DOHH2 (cell line): ENCODE measurements around the gene MEOX1.

Source experiments
- H3F3A ChIP-seq: fragments of 200-600 bp; sonication (generic), shearing (Covaris generic); 2 replicates; pipeline ENCODE4 v1.6.0; 2016; ENCODE audit warnings: antibody characterized with exemption, mild to moderate bottlenecking; ENCODE audit not compliant: control insufficient read depth, insufficient read depth
- H3K27ac ChIP-seq: fragments of 200-600 bp; sonication (generic); 2 replicates; pipeline ENCODE4 v1.5.1; 2014; ENCODE audit warnings: low read depth, mild to moderate bottlenecking, low read length, moderate library complexity
- H3K27me3 ChIP-seq: fragments of 200-600 bp; sonication (generic); 2 replicates; pipeline ENCODE4 v1.6.1; 2014; ENCODE audit warnings: mild to moderate bottlenecking, low read length, mixed read lengths; ENCODE audit not compliant: control insufficient read depth
- H3K36me3 ChIP-seq: fragments of 200-600 bp; sonication (generic); 2 replicates; pipeline ENCODE4 v1.6.1; 2014; ENCODE audit warnings: mild to moderate bottlenecking, low read length, moderate library complexity, mixed read lengths; ENCODE audit not compliant: control insufficient read depth
- H3K4me1 ChIP-seq: fragments of 200-600 bp; sonication (generic); 2 replicates; pipeline ENCODE4 v1.6.1; 2014; ENCODE audit warnings: mild to moderate bottlenecking, low read length, mixed read lengths; ENCODE audit not compliant: control insufficient read depth
- H3K4me2 ChIP-seq: fragments of 200-600 bp; sonication (generic); 2 replicates; pipeline ENCODE4 v1.6.0; 2014; ENCODE audit warnings: mild to moderate bottlenecking, low read length, moderate library complexity
- H3K4me3 ChIP-seq: fragments of 200-600 bp; sonication (generic); 2 replicates; pipeline ENCODE4 v1.5.1; 2014; ENCODE audit warnings: mild to moderate bottlenecking, low read length, mixed read lengths
- H3K79me2 ChIP-seq: fragments of 200-600 bp; sonication (generic); 2 replicates; pipeline ENCODE4 v1.6.1; 2014; ENCODE audit warnings: mild to moderate bottlenecking, low read length, mixed read lengths; ENCODE audit not compliant: control insufficient read depth
- H3K9me2 ChIP-seq: fragments of 200-600 bp; sonication (generic); replicated peaks from 2 replicates; pipeline ENCODE4 v1.6.1; 2014; ENCODE audit warnings: mild to moderate bottlenecking, low read length, mixed read lengths; ENCODE audit not compliant: control insufficient read depth
- H3K9me3 ChIP-seq: fragments of 200-600 bp; sonication (generic); 2 replicates; pipeline ENCODE4 v1.6.1; 2014; ENCODE audit warnings: antibody characterized with exemption, low read length, mixed read lengths; ENCODE audit not compliant: control insufficient read depth, insufficient read depth
- H4K20me1 ChIP-seq: fragments of 200-600 bp; sonication (generic); 2 replicates; pipeline ENCODE4 v1.6.0; 2014; ENCODE audit warnings: low read depth, mild to moderate bottlenecking, antibody characterized with exemption, low read length, moderate library complexity; ENCODE audit not compliant: control insufficient read depth, insufficient read depth
- EZH2phosphoT487 ChIP-seq: fragments of 200-600 bp; sonication (generic); IDR thresholded peaks from 2 replicates; pipeline ENCODE4 v1.6.1; 2017; ENCODE audit warnings: borderline replicate concordance, mild to moderate bottlenecking, antibody characterized with exemption, low read length, moderate library complexity, mixed read lengths
- TF ChIP-seq, protein P1 (sequence below): fragments of 200-600 bp; sonication (generic); IDR thresholded peaks from one replicate; pipeline ENCODE4 v1.5.1; 2014; ENCODE audit warnings: antibody characterized with exemption, mild to moderate bottlenecking, low read depth, low read length; ENCODE audit not compliant: poor library complexity, severe bottlenecking

MEOX1 gene

DNA sequence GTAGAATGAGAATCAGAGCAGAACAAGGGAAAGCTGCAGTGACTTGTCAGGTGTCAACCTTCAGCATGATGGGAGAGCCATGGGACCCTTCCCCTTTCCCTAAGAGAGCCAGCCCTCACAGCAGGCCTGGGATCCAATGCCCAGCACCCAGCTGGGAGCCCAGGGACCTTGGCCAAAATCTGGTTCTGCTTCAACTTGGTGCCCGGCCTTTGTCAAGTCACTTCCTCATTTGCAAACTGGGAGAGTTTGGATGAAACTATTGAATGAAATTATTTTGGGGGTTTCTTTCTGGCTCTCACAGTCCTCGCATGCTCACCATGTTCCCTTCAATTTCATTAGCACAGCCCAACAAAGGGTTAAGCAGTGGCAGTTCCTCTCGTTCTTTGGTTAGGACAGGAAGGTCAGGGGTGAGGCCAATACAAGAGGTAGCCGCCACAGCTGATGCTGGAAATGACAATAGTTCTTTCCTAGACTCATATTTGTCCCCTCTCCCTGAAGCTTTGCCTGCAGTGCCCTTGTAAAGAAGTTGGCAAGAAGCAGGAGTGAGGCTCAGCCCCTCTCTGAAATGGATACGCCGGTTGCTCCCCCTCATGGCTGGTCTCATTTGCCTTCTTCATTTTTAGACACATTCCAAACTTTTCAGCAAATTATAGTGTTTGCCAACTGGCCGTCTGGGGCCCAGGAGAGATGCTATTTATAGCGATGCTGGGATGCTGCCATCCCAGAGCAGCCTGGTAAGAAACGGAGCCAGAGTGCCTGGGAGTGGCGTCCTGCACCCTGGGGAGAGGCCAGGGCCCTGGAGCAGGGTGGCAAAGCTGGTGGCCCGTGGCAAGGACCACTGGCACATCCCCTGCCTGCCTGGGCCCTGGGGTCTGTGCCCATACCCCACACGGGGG, 34.5 kb upstream of the MEOX1 start:
- TF ChIP-seq EZH2phosphoT487 = no peak
- TF ChIP-seq, protein P1, sequence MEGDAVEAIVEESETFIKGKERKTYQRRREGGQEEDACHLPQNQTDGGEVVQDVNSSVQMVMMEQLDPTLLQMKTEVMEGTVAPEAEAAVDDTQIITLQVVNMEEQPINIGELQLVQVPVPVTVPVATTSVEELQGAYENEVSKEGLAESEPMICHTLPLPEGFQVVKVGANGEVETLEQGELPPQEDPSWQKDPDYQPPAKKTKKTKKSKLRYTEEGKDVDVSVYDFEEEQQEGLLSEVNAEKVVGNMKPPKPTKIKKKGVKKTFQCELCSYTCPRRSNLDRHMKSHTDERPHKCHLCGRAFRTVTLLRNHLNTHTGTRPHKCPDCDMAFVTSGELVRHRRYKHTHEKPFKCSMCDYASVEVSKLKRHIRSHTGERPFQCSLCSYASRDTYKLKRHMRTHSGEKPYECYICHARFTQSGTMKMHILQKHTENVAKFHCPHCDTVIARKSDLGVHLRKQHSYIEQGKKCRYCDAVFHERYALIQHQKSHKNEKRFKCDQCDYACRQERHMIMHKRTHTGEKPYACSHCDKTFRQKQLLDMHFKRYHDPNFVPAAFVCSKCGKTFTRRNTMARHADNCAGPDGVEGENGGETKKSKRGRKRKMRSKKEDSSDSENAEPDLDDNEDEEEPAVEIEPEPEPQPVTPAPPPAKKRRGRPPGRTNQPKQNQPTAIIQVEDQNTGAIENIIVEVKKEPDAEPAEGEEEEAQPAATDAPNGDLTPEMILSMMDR = no peak
- Histone ChIP-seq H3K36me3 (no peaks in the 10 kb centered on the region), H4K20me1 (no peaks in the 10 kb centered on the region), H3K79me2 (no peaks in the 10 kb centered on the region), H3K9me2 (no peaks in the 10 kb centered on the region), H3K9me3 (no peaks in the 10 kb centered on the region), H3K4me1 (no peaks in the 10 kb centered on the region), H3F3A (no peaks in the 10 kb centered on the region), H3K27me3 (peaks cover 4% of the 10 kb centered on the region), H3K4me2 (no peak overlapping the region), H3K4me3 (no peak overlapping the region), H3K27ac (no peak overlapping the region)

DNA sequence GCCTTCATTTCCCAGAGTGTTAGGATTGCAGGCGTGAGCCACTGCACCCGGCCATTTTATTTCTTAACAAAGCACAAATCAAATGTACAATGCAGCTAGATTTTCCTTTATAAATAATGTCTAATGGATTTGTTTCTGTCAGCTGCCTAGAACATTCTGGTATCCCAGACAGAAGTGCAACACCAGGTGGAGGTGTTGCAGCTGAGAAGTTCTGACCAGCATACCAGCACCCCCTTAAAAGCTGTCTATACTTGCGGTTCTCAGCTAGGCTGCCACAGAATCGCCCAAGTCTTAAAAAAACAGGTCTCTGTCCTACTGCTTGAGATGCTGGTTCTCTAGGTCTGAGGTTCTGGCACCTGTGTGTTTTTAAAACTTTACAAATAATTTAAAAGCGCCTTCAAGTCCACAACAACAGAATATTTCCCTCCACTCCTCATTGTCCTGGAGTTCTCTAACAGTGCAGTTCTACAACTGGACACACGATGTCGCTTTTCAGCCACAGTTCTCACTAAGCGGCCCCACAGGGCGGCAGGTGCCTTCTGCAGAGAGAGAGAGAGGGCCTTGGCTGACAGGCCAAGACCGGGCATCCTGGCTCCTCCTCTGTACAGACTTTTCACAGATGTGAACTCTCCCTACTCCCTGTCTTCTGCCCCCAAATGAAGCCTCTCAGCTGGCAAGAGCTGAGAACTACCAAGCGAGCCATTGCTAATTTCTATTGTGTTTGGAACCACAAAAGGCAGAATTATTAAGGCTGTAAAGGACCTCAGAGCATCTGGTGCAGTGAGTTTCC, 32.6 kb upstream of the MEOX1 start:
- no peaks in the 10 kb centered on the region for H3K79me2 ChIP-seq
- H3F3A ChIP-seq = no peaks in the 10 kb centered on the region
- no peak overlapping the region for H3K4me2 ChIP-seq
- H3K27me3 ChIP-seq = peaks cover 4% of the 10 kb centered on the region
- no peak overlapping the region for H3K4me3 ChIP-seq
- no peaks in the 10 kb centered on the region for H3K9me2 ChIP-seq
- no peaks in the 10 kb centered on the region for H4K20me1 ChIP-seq
- no peak overlapping the region for H3K27ac ChIP-seq
- no peaks in the 10 kb centered on the region for H3K4me1 ChIP-seq
- no peaks in the 10 kb centered on the region for H3K9me3 ChIP-seq
- TF ChIP-seq EZH2phosphoT487 = no peak
- TF ChIP-seq, protein P1 = peak; percentile 88
- no peaks in the 10 kb centered on the region for H3K36me3 ChIP-seq

DNA sequence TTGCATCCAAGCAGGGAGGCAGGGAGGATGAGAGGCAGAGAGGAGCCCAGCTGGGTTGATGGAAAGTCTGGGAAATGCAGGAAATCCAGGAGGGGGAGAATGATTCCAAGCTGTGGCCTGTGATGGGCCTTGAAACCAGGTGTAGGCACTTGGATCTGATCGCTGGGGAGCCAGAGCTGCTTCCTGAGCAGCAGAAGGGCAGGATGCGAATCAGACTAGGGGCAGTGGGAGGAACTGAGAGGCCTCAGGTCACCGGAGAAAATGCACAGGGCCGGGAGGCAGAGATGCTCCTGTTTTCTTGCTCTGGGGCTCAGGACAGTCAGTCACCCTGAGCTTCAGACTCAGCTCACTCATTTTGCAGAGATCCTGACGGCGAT, 29.6 kb upstream of the MEOX1 start:
- Histone ChIP-seq H3F3A (no peaks in the 10 kb centered on the region), H3K27me3 (peaks cover 4% of the 10 kb centered on the region), H3K79me2 (no peaks in the 10 kb centered on the region), H3K9me3 (no peaks in the 10 kb centered on the region), H3K27ac (no peak overlapping the region), H3K4me3 (no peak overlapping the region), H3K9me2 (no peaks in the 10 kb centered on the region), H3K36me3 (no peaks in the 10 kb centered on the region), H3K4me1 (no peaks in the 10 kb centered on the region), H3K4me2 (no peak overlapping the region), H4K20me1 (no peaks in the 10 kb centered on the region)
- TF ChIP-seq, protein P1 = no peak
- no peak for TF ChIP-seq EZH2phosphoT487
